RCC 7860 (cell line): ENCODE data around the gene HOXB3.
"Not testable (repeated sequence)": the region's sequence is repeated elsewhere in the genome, so short reads cannot be mapped to it uniquely, and the experiment has no call there.

Experiments used
- DNase-seq: peaks from one replicate; pipeline ENCODE4 v3.0.0-alpha.2; 2015; ENCODE audit warnings: low spot score
- FAIRE-seq: peaks from 2 replicates; lab custom pipeline; 2012; peaks lifted over from hg19 to GRCh38; lab: Jason Lieb, UNC

HOXB3 gene

GRCh38 chr17:48548523-48549280 is 41.3 kb downstream of the HOXB3 start:
- DNase-seq (no peak), FAIRE-seq (no peak)

GRCh38 chr17:48547808-48548522 is 42.1 kb downstream of the HOXB3 start:
- no peak for DNase-seq
- FAIRE-seq: no peak

- FAIRE-seq: no peak
- no peak for DNase-seq
These were observed 42.9 kb downstream of the HOXB3 start for GRCh38 chr17:48546924-48547807.

GRCh38 chr17:48546137-48546923 is 43.7 kb downstream of the HOXB3 start:
- DNase-seq (no peak), FAIRE-seq (no peak)

- FAIRE-seq (no peak), DNase-seq (no peak)
These were observed 44.5 kb downstream of the HOXB3 start for GRCh38 chr17:48545539-48545938.

- DNase-seq: no peak
- FAIRE-seq: no peak
These were observed 45.0 kb downstream of the HOXB3 start, which contains the start of gene HOXB2 for GRCh38 chr17:48545022-48545375. TSS of gene HOXB2 (minus strand) at chr17:48545109. CDS start at chr17:48544911, 198 bp downstream.

GRCh38 chr17:48544349-48545021 is 45.6 kb downstream of the HOXB3 start:
- peak; percentile 44 for DNase-seq
- FAIRE-seq: no peak

- FAIRE-seq: no peak
- DNase-seq: peak; percentile 16
These were observed 46.1 kb downstream of the HOXB3 start for GRCh38 chr17:48543854-48544348.

GRCh38 chr17:48543107-48543853 is 46.8 kb downstream of the HOXB3 start:
- DNase-seq (peak; percentile 44), FAIRE-seq (no peak)

GRCh38 chr17:48542698-48543106 is 47.3 kb downstream of the HOXB3 start:
- DNase-seq (peak; percentile 27), FAIRE-seq (peak; percentile 45)

- FAIRE-seq (no peak), DNase-seq (peak; percentile 20)
These were observed 47.9 kb downstream of the HOXB3 start for GRCh38 chr17:48542114-48542656.

- FAIRE-seq (no peak), DNase-seq (peak; percentile 48)
These were observed 48.4 kb downstream of the HOXB3 start for GRCh38 chr17:48541577-48542113.

GRCh38 chr17:48541036-48541576 is 48.9 kb downstream of the HOXB3 start:
- DNase-seq: no peak
- FAIRE-seq: no peak

GRCh38 chr17:48540213-48540612 is 49.8 kb downstream of the HOXB3 start:
- DNase-seq: no peak
- FAIRE-seq: no peak

GRCh38 chr17:48539177-48539576 is 50.9 kb downstream of the HOXB3 start:
- FAIRE-seq: peak; percentile 97

GRCh38 chr17:48537316-48537715 is 52.7 kb downstream of the HOXB3 start:
- FAIRE-seq: no peak
- DNase-seq: no peak

More at GRCh38 chr17:48539177-48539576, 50.9 kb downstream of the HOXB3 start:
- peak; percentile 87 for DNase-seq

GRCh38 chr17:48535793-48536559 is 54.1 kb downstream of the HOXB3 start:
- not testable (repeated sequence) for FAIRE-seq, DNase-seq
